Omental fat pad (tissue), 4 donors: ENCODE data around the gene RPS6KA4. TPM values are rescaled to one million over a fixed set of nuclear protein-coding genes. Genes with fewer than 3 reads are reported as not detected.
"Not testable (repeated sequence)": the region's sequence is repeated elsewhere in the genome, so short reads cannot be mapped to it uniquely, and the experiment has no call there.

ENCODE experiments used
- ATAC-seq: fragments of 150-250 bp; one replicate; pipeline ENCODE4 v1.9.1; 2016; ENCODE audit warnings: mild to moderate bottlenecking, moderate library complexity; ENCODE audit not compliant: low FRiP score
- DNase-seq: peaks from one replicate; pipeline ENCODE4 v3.0.0-alpha.2; 2019; ENCODE audit warnings: low spot score
- total RNA-seq, 4 donors: library from RNA; depleted of rRNA; stranded (reverse); fragments of >200 nt; gene quantifications; one replicate each; pipeline ENCODE4 v1.1.0, GENCODE V29; 2016
- TF ChIP-seq, protein P1 (sequence below), 3 donors: fragments of 450-650 bp; IDR thresholded peaks; one replicate each; pipeline ENCODE4 v1.5.1; 2016 to 2017; ENCODE audit warnings: antibody characterized with exemption in 3 of 3, mild to moderate bottlenecking in 3 of 3, moderate library complexity in 2 of 3

Gene RPS6KA4
- total RNA-seq, result 10 to 100 TPM; 15.7 to 64.2 (median 28.1) TPM

DNA sequence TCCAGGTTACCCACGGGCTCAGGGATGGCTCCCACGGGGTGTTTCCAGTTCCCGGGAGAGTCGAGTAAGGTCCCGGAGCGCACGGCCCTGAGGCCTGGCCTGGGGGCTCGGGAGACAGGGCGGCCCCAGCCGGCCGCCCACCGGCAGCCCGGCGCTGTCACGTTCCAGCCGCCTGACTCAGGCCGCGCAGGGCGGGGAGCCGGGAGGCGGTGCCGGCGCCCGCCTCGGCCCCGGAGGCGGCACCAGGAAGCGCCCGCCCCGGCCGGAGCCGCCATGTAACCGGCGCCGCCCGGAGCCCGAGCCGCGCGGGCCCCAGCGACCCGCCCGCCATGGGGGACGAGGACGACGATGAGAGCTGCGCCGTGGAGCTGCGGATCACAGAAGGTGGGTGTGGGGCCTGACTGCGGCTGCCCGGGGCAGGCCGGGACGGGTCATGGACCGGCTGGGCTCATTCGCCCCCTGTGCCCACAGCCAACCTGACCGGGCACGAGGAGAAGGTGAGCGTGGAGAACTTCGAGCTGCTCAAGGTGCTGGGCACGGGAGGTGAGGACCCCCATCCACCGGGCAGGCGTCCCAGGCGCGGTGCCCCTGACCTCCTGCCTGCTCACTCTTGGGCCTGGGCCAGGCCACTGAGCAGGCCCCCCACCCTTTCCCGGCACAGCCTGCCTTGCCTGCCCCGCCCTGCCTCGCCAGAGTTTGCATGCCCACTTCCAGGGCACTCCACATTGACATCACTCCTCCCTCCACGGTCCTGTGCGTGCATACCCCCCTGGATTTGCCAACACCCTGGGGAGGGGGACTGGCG is at the start of gene RPS6KA4:
Gene RPS6KA4 (plus strand): TSS at position 256 of the 805 bp plus-strand sequence. CDS start 74 bp downstream, at position 330.
- no peak for DNase-seq
- TF ChIP-seq, protein P1, sequence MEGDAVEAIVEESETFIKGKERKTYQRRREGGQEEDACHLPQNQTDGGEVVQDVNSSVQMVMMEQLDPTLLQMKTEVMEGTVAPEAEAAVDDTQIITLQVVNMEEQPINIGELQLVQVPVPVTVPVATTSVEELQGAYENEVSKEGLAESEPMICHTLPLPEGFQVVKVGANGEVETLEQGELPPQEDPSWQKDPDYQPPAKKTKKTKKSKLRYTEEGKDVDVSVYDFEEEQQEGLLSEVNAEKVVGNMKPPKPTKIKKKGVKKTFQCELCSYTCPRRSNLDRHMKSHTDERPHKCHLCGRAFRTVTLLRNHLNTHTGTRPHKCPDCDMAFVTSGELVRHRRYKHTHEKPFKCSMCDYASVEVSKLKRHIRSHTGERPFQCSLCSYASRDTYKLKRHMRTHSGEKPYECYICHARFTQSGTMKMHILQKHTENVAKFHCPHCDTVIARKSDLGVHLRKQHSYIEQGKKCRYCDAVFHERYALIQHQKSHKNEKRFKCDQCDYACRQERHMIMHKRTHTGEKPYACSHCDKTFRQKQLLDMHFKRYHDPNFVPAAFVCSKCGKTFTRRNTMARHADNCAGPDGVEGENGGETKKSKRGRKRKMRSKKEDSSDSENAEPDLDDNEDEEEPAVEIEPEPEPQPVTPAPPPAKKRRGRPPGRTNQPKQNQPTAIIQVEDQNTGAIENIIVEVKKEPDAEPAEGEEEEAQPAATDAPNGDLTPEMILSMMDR (IDR thresholded peaks at IDR 0.05), result no peak
- peak; percentile 86 for ATAC-seq

DNA sequence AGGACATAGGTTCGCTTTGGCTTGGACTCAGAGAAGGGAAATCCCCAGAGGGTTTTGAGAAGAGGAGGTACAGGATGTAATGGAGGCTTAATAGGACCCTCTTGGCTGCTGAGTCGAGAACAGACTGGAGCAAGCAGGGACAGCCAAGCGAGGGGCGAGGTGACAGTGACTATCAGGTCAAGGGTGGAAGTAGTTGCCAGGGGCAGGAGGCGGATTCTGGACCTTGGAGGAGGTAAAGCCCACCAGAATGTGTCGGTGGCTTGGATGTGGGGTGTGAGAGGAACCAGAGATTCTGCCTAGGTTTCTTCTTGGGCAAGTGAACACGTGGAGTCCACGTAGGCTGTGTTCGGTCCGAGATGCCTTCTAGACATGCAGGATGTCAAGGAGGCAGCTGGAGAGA is 46.0 kb upstream of the RPS6KA4 start:
- TF ChIP-seq, protein P1 (IDR thresholded peaks at IDR 0.05), result no peak
- ATAC-seq, result no peak

DNA sequence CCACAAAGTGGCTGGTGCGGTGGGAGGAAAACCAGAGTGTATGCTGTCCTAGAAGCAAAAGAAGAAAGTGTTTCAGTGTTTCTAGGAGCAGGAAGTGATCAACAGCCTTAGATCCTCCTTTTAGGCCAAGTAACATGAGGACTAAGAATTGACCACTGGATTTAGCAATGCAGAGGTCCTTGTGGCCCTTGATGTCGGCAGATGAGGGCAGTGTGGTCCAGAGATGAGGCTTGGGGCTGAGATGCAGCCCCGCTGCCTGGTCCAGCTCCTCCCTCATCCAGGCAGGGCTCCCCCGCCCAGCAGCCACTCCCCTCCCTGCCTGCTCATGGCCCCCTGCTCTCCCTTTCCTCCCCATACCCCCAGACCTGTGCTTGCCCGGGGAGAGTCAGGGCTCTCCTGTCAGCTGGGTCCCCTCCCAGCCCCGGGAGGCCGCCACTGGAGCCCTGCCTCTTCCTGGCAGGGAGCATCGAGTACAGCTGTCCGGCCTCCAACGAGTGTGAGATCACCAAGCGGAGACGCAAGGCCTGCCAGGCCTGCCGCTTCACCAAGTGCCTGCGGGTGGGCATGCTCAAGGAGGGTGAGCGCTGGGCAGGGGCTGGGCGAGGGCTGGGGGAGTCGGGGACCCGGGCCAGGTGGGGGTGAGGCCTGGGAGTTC is 45.3 kb upstream of the RPS6KA4 start:
- DNase-seq (no peak), ATAC-seq (no peak)
- TF ChIP-seq, protein P1 (IDR thresholded peaks at IDR 0.05), result no peak

More for the DNA sequence above, 46.0 kb upstream of the RPS6KA4 start:
- DNase-seq, result no peak

DNA sequence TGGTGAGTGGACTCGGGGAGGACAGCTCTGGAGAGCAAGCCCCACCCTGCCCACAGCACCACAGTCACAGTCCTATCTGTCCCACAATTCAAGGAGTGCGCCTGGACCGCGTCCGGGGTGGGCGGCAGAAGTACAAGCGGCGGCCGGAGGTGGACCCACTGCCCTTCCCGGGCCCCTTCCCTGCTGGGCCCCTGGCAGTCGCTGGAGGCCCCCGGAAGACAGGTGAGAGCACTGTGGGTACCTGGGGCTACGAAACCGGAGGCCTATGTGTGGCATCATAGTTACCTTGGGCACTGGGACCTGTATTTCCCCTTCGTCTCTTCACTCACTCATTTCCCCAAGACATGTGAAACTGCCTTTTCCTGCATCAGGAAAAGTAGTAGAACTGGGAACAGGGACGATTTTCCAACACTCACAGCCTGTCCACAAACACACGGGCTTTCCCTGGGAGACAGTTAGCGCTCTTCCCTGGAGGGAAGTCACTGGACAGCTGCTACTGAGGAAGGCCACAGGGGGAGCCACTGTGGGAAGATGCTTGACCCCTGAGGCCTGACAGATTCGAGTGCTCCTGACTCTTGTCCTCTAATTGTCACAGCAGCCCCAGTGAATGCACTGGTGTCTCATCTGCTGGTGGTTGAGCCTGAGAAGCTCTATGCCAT is 44.7 kb upstream of the RPS6KA4 start:
- TF ChIP-seq, protein P1 (IDR thresholded peaks at IDR 0.05), result no peak
- no peak for ATAC-seq
- DNase-seq, result no peak

DNA sequence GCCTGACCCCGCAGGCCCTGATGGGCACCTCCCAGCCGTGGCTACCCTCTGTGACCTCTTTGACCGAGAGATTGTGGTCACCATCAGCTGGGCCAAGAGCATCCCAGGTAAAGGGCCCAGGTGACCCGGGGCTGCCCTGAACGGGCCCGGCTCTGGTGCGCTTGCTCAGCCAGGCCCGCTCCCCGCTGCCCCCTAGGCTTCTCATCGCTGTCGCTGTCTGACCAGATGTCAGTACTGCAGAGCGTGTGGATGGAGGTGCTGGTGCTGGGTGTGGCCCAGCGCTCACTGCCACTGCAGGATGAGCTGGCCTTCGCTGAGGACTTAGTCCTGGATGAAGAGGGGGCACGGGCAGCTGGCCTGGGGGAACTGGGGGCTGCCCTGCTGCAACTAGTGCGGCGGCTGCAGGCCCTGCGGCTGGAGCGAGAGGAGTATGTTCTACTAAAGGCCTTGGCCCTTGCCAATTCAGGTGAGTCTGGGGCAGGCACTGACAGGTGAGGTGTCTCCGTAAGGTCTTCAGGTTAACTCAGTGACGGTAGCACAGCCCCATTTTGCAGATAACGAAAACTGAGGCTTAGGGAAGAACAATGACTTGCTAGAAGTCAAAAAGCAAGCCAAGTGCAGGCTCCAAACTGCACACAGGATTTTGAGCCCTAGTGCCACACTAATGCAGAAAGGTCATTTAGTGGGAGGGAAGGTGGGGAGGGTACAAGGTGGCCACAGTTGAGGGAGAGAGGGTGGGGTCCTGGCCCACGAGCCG is 44.0 kb upstream of the RPS6KA4 start:
- ATAC-seq, result no peak
- TF ChIP-seq, protein P1 (IDR thresholded peaks at IDR 0.05), result no peak
- DNase-seq, result no peak

DNA sequence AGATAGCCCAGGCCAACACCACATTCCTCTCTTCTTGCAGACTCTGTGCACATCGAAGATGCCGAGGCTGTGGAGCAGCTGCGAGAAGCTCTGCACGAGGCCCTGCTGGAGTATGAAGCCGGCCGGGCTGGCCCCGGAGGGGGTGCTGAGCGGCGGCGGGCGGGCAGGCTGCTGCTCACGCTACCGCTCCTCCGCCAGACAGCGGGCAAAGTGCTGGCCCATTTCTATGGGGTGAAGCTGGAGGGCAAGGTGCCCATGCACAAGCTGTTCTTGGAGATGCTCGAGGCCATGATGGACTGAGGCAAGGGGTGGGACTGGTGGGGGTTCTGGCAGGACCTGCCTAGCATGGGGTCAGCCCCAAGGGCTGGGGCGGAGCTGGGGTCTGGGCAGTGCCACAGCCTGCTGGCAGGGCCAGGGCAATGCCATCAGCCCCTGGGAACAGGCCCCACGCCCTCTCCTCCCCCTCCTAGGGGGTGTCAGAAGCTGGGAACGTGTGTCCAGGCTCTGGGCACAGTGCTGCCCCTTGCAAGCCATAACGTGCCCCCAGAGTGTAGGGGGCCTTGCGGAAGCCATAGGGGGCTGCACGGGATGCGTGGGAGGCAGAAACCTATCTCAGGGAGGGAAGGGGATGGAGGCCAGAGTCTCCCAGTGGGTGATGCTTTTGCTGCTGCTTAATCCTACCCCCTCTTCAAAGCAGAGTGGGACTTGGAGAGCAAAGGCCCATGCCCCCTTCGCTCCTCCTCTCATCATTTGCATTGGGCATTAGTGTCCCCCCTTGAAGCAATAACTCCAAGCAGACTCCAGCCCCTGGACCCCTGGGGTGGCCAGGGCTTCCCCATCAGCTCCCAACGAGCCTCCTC is 43.1 kb upstream of the RPS6KA4 start:
- not testable (repeated sequence) for DNase-seq, ATAC-seq
